Measurements from ENCODE around the gene MZF1.

The MZF1 gene

DNA sequence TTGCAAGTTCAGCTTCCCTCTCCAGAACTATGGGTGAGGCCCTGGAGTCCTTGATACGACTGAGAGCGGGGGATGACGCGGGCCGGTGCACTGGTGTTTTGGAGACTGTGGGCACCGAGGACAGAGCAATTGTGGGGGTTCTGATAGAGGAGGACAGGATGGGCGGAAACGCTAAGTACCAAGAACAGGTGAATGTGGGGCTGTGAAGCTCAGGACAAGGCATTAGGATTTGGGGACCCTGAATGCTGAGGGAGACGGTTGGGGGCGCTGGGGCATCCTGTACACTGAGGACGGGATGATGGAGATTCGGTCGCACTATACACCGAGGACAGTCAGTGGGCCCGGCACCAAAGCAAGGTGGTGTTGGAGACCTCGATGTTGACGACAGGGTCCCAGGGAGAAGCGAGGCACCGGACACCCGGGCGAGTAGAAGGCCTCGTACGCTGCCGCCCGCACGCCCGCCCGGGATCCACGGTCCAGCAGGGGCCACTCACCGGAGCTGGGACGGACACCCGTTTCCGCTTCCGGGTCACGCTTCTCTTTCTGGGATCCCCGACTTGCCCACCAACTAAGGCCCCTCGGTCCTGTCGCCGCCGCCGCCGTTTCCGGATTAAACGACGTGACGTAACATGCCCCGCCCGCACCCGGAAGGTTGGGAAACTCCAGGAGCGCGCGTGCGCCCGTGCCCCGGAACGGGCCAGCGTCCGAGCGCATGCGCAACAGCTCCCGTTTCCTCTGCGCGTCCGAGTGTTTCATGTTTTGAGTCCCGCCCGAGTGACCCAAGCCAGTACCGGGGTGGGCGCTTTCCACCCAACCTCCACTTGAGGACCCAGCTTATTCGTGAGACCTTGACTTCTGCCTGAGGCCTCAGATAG, 18.4 kb downstream of the MZF1 start, which contains the start of gene CHMP2A:
CHMP2A (minus strand) TSS at position 612 of the 875 bp plus-strand sequence. CDS start 893 bp downstream, outside the sequence.
- TF ChIP-seq CTCF (IDR thresholded peaks at IDR 0.05; ENCODE audit: low read depth, low read length, missing control alignments) = no peak
- H3K4me3 ChIP-seq (ENCODE audit: low read depth, low read length) = peak within 1 kb of the TSS; percentile 67
- peak; percentile 86 for DNase-seq (ENCODE audit: low read depth)
- in situ Hi-C loops (cut with HindIII; ENCODE audit: low sequenced_read_pairs) = no loop called here

DNA sequence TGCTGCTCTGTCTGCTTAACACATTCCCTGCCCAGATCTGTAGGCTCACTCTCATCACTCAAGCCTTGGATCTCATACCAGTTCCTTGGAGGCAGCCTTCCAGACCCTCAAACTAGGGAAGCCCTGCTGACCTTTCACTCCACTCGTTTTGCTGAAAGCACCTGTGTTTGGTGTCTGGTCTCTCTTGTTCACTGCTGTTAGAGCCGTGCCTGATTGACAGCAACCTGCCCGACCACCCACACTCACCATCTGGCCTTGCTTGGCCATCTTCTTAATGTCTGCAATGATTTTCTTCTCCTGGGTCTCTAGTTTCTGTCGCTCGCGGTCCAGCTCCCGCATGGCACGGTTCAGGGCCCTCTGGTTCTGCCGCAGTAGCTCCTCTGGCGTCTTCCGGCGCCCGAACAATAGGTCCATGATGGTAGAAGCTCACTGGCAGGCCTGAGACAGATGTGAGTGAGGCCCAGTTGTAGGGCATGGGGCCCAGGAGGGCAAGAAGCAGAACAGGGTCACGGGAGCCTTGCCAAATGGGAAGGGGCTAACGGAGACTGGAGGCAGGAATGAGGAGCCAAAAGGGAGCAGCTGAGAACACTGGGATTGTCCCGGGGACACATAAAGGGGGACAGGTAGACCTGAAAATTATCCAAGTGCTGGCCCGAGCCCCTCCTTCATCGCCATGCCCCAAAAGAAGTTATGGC, 19.2 kb downstream of the MZF1 start:
- no peak for TF ChIP-seq CTCF (IDR thresholded peaks at IDR 0.05; ENCODE audit: low read depth, low read length, missing control alignments)

DNA sequence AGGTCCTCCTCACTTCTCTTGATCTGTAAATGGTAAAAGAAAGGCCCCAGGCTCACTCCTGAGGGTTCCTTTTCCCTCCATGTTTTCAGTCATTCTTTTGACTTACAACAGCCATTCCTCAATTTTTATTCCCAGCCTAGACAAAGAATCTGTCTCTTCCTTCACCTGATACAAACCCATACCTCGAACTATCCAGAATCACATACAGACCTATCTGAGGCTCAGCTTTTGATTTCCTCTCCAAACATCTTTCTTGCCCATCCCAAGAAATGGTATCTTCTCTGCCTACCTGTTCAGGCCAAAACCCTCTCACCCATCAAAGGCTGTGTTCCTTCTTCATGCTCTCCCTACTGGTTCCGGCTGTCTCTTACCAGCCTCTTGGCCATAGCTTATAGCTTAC, 20.5 kb downstream of the MZF1 start:
- in situ Hi-C loops (cut with HindIII; ENCODE audit: low sequenced_read_pairs) = no loop called here
- no peak for TF ChIP-seq CTCF (IDR thresholded peaks at IDR 0.05; ENCODE audit: low read depth, low read length, missing control alignments)
- no peak overlapping the region for H3K4me3 ChIP-seq (ENCODE audit: low read depth, low read length)
- DNase-seq (ENCODE audit: low read depth) = no peak

More for the DNA sequence above, 19.2 kb downstream of the MZF1 start:
- DNase-seq (ENCODE audit: low read depth) = no peak
- peak overlapping the region; percentile 67 for H3K4me3 ChIP-seq (ENCODE audit: low read depth, low read length)
- in situ Hi-C loops (cut with HindIII; ENCODE audit: low sequenced_read_pairs) = no loop called here

DNA sequence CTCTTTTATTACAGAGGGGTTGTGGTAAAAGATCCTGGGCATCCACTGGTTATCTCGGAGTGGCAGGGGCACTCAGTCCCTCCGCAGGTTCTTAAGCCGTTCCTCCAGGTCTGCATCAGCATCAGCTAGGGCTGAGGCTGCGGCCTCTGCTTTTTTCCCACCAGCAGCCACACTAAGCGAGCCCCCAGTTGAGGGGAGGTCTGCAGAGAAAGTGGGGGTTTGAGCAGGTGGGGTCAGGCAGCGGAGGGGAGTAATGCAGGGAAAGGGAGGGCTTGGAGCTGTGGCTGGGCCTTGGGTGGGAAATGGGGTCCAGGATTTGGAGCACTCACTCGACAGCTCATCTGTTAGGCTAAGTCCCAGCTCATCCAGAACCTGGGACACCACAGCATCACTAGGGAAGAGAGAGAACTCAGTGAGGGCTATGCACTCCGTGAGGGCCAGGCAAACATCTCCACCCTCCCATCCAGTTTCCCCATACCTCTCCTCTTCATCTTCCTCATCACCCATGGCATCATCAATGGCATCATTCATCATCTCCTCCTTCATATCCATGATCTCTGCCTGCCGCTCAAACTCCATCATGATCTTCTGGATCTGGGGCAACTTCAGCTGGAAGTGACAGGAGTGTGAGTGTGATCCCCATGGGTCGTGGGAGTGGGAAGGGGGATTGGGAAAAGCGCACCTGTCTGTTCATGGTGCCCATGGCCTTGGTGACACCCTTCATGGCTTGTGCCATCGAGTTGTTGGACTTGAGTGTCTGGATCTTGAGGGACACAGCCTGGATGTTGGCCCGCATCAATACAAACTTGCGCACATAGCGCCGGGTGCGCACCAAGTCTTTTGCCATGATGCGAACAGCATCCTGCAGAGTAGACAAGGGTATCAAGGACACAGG, 21.3 kb downstream of the MZF1 start:
- TF ChIP-seq CTCF (IDR thresholded peaks at IDR 0.05; ENCODE audit: low read depth, low read length, missing control alignments) = no peak
- no peak overlapping the region for H3K4me3 ChIP-seq (ENCODE audit: low read depth, low read length)
- in situ Hi-C loops (cut with HindIII; ENCODE audit: low sequenced_read_pairs) = no loop called here
- DNase-seq (ENCODE audit: low read depth) = no peak

- no peak for TF ChIP-seq CTCF (IDR thresholded peaks at IDR 0.05; ENCODE audit: low read depth, low read length, missing control alignments)
- in situ Hi-C loops (cut with HindIII; ENCODE audit: low sequenced_read_pairs) = no loop called here
- no peak for DNase-seq (ENCODE audit: low read depth)
- no peak overlapping the region for H3K4me3 ChIP-seq (ENCODE audit: low read depth, low read length)
Observed at GRCh38 chr19:58551123-58551497, 22.0 kb downstream of the MZF1 start.
